ENCODE data around the gene SLC19A3.

SLC19A3 gene

DNA sequence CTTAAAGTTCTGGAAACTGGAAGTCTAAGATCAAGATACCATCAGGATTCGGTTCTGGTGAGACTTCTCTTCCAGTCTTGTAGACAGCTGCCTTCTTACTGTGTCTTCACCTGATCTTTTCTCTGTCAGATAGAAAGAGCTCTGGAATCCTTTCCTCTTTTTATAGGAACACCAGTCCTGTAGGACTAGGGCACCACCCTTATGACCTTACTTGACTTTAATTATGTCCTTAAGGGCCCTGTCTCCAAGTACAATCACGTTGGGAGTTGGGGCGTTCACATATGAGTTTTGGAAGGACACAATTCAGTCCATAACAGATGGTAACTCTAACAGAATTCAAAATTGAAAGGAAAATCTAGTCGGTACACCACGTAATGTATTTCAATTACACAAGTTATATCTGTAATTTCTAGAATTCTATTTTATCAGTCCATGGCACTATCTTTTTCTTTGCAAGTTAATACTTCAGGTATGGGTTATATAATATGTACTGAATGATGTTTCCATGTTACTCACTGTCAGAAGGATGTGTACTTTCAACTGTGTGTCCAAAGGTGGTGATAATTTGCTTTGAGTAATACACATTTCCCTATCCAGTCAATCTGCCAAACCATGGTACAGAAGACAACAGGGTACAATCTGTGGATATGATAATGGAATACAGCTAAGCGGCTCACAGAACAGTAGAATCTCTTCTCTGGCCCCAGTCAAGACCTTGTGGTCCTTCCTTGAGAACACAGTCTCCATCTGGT lies 52.5 kb downstream of the SLC19A3 start:
- no peaks in the 10 kb centered on the region for H3K79me2 ChIP-seq (ENCODE audit: insufficient read depth, low read depth)
- no peaks in the 10 kb centered on the region for H3K4me1 ChIP-seq (ENCODE audit: low read depth, poor library complexity, severe bottlenecking)
- no peak overlapping the region for H3K27ac ChIP-seq
- no peak overlapping the region for H3K4me3 ChIP-seq (IDR thresholded peaks at IDR 0.05; ENCODE audit: insufficient read depth, low read depth, low read length)
- H3K4me2 ChIP-seq: no peak overlapping the region
- no peaks in the 10 kb centered on the region for H4K20me1 ChIP-seq (ENCODE audit: insufficient read depth)
- TF ChIP-seq, protein P1, sequence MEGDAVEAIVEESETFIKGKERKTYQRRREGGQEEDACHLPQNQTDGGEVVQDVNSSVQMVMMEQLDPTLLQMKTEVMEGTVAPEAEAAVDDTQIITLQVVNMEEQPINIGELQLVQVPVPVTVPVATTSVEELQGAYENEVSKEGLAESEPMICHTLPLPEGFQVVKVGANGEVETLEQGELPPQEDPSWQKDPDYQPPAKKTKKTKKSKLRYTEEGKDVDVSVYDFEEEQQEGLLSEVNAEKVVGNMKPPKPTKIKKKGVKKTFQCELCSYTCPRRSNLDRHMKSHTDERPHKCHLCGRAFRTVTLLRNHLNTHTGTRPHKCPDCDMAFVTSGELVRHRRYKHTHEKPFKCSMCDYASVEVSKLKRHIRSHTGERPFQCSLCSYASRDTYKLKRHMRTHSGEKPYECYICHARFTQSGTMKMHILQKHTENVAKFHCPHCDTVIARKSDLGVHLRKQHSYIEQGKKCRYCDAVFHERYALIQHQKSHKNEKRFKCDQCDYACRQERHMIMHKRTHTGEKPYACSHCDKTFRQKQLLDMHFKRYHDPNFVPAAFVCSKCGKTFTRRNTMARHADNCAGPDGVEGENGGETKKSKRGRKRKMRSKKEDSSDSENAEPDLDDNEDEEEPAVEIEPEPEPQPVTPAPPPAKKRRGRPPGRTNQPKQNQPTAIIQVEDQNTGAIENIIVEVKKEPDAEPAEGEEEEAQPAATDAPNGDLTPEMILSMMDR (conservative IDR thresholded peaks at IDR 0.05; ENCODE audit: low read depth, low read length): no peak
- H3K36me3 ChIP-seq (ENCODE audit: insufficient read depth): no peaks in the 10 kb centered on the region
- H2AFZ ChIP-seq (ENCODE audit: low read depth): no peak overlapping the region
- no peak overlapping the region for H3K9ac ChIP-seq
- H3K27me3 ChIP-seq (ENCODE audit: insufficient read depth, low read depth): no peaks in the 10 kb centered on the region

DNA sequence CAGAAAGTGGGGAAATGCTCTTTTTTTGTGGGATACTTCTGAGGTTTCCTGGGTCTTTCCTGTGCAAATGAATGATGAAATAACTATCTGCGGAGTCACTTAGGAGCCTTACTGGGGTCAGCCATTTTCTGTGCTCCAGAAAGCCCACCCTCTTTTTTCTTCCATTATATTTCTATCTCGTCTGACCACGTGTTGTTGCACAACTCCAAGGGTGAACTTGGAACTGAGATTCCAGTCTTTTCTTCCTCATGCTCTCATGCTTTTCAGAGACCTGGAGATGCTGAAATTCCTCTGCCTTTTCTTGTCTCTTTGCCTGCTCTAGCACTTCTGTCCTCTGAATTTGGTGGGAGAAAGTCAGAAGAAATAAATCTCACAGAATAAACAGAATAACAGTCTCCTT lies 56.0 kb downstream of the SLC19A3 start:
- TF ChIP-seq, protein P1 (conservative IDR thresholded peaks at IDR 0.05; ENCODE audit: low read depth, low read length): no peak
- no peak overlapping the region for H3K4me3 ChIP-seq (IDR thresholded peaks at IDR 0.05; ENCODE audit: insufficient read depth, low read depth, low read length)
- H4K20me1 ChIP-seq (ENCODE audit: insufficient read depth): no peaks in the 10 kb centered on the region
- H3K4me1 ChIP-seq (ENCODE audit: low read depth, poor library complexity, severe bottlenecking): peaks cover 10% of the 10 kb centered on the region
- H3K79me2 ChIP-seq (ENCODE audit: insufficient read depth, low read depth): no peaks in the 10 kb centered on the region
- no peak overlapping the region for H3K27ac ChIP-seq
- H3K27me3 ChIP-seq (ENCODE audit: insufficient read depth, low read depth): no peaks in the 10 kb centered on the region
- H3K9ac ChIP-seq: no peak overlapping the region
- H3K36me3 ChIP-seq (ENCODE audit: insufficient read depth): no peaks in the 10 kb centered on the region
- H3K4me2 ChIP-seq: no peak overlapping the region
- H2AFZ ChIP-seq (ENCODE audit: low read depth): no peak overlapping the region

DNA sequence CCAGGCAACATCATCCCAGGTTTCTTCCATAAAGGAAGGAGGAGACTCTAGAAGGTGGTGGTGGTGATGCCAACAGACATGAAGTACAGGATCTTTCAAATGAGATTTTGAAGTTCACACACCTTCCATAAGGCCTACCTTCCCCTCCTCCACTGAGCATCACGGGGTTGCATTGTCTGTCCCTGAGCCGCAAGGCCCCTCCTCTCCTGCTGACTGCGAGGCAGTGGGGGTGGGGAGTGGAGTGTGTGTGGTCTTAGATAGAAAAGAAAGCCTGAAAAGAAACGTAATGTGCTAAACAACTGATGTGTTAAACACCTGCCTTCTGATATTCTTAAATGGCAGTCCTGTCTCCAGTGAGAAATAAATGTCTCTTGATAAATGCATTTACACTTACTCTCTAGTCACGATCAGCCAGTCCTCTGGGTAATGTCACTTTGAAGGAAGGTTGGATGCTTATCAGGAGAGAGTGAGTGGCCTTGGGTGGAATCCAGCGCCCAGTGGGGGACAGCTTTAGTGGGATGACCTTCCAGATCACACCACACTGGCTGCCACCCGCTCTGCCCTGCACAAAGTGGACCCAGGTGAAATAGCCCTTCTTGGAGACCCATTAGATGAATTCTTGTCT lies 56.7 kb downstream of the SLC19A3 start:
- Histone ChIP-seq H3K4me2 (no peak overlapping the region), H3K27ac (no peak overlapping the region), H2AFZ (ENCODE audit: low read depth) (no peak overlapping the region), H3K36me3 (ENCODE audit: insufficient read depth) (no peaks in the 10 kb centered on the region), H3K4me1 (ENCODE audit: low read depth, poor library complexity, severe bottlenecking) (peaks cover 10% of the 10 kb centered on the region), H3K27me3 (ENCODE audit: insufficient read depth, low read depth) (no peaks in the 10 kb centered on the region), H3K9ac (no peak overlapping the region), H3K79me2 (ENCODE audit: insufficient read depth, low read depth) (no peaks in the 10 kb centered on the region), H3K4me3 (IDR thresholded peaks at IDR 0.05; ENCODE audit: insufficient read depth, low read depth, low read length) (no peak overlapping the region), H4K20me1 (ENCODE audit: insufficient read depth) (no peaks in the 10 kb centered on the region)
- TF ChIP-seq, protein P1 (conservative IDR thresholded peaks at IDR 0.05; ENCODE audit: low read depth, low read length): no peak

DNA sequence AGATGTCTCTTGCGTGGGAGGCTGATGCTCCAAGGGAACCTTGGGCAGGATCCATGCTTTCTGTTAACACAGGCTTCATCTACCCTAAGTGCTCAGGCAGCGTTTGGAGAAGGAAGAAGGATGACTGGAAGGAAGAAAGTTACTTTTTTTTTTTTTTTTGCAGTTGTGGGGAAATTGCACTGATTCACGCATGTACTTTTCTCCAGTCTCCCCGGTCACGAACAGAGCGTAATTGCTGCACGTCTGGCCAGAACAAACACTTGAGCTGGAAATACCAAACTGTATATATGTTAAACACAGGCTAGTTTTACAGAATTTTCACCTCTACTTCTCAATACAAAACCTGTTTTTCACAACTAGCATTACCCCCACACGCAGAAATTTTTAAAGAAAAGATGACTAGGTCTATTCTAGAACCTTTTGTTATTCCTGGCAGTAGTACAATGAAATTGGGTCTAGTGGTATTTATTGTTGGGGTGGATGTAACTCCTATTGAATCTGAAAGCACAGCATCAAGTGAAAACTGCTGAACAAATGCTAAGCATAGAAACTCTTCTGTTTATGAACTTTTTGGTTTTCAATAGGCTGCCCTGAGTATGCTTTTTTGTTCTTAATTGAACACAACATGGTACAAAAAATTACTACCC lies 60.5 kb downstream of the SLC19A3 start:
- no peak overlapping the region for H3K4me2 ChIP-seq
- H3K4me1 ChIP-seq (ENCODE audit: low read depth, poor library complexity, severe bottlenecking): peaks cover 10% of the 10 kb centered on the region
- no peaks in the 10 kb centered on the region for H3K79me2 ChIP-seq (ENCODE audit: insufficient read depth, low read depth)
- no peak overlapping the region for H3K9ac ChIP-seq
- TF ChIP-seq, protein P1 (conservative IDR thresholded peaks at IDR 0.05; ENCODE audit: low read depth, low read length): no peak
- H3K27ac ChIP-seq: no peak overlapping the region
- H3K27me3 ChIP-seq (ENCODE audit: insufficient read depth, low read depth): no peaks in the 10 kb centered on the region
- peak overlapping the region; percentile 34; the same call in 1 of the 2 replicates for H2AFZ ChIP-seq (ENCODE audit: low read depth)
- no peak overlapping the region for H3K4me3 ChIP-seq (IDR thresholded peaks at IDR 0.05; ENCODE audit: insufficient read depth, low read depth, low read length)
- H3K36me3 ChIP-seq (ENCODE audit: insufficient read depth): no peaks in the 10 kb centered on the region
- no peaks in the 10 kb centered on the region for H4K20me1 ChIP-seq (ENCODE audit: insufficient read depth)

Measured in KMS-11 (cell line).